Epithelial cell of alveolus of lung (primary cell): ENCODE measurements around the gene REG4. TPM values are rescaled to one million over a fixed set of nuclear protein-coding genes. Genes with fewer than 3 reads are reported as not detected.

Experiments
- total RNA-seq: library from RNA; depleted of rRNA; stranded (reverse); fragments of >200 nt; gene quantifications from 2 replicates; pipeline ENCODE4 v1.2.1, GENCODE V29; 2015

The REG4 gene
- not detected in 2 replicates for total RNA-seq

GRCh38 chr1:119811387-119811786 is at the start of gene REG4:
Gene REG4, minus strand, starts transcription at chr1:119811460. Its CDS starts 2,691 bp downstream, at chr1:119808769.

GRCh38 chr1:119768778-119769177 is 42.5 kb downstream of the REG4 start, which contains the start of gene HMGCS2:
Gene HMGCS2, minus strand, starts transcription at chr1:119768905. Its CDS starts 61 bp downstream, at chr1:119768844.

Other genes with a start within 250 kb of the REG4 start
- gene ZNF697, start 163.2 kb downstream of the REG4 start, total RNA-seq, result 13.4 and 14.3 TPM in 2 replicates
- 116 and 349 TPM in 2 replicates for gene PHGDH, start 99.5 kb downstream of the REG4 start, total RNA-seq
- not detected in 2 replicates for gene HMGCS2, start 42.6 kb downstream of the REG4 start, total RNA-seq
- gene ADAM30, start 85.1 kb upstream of the REG4 start, total RNA-seq, result 0.16 TPM in 1 of 2 replicates, not detected in the other